Femur (tissue), 1 donor: ENCODE data around the gene CNPY1.

Source experiments
- DNase-seq: peaks from one replicate; pipeline ENCODE4 v3.0.0-alpha.2; 2017

CNPY1 gene

GRCh38 chr7:155486783-155487508 lies 59.4 kb downstream of the CNPY1 start:
- DNase-seq = no peak

DNA sequence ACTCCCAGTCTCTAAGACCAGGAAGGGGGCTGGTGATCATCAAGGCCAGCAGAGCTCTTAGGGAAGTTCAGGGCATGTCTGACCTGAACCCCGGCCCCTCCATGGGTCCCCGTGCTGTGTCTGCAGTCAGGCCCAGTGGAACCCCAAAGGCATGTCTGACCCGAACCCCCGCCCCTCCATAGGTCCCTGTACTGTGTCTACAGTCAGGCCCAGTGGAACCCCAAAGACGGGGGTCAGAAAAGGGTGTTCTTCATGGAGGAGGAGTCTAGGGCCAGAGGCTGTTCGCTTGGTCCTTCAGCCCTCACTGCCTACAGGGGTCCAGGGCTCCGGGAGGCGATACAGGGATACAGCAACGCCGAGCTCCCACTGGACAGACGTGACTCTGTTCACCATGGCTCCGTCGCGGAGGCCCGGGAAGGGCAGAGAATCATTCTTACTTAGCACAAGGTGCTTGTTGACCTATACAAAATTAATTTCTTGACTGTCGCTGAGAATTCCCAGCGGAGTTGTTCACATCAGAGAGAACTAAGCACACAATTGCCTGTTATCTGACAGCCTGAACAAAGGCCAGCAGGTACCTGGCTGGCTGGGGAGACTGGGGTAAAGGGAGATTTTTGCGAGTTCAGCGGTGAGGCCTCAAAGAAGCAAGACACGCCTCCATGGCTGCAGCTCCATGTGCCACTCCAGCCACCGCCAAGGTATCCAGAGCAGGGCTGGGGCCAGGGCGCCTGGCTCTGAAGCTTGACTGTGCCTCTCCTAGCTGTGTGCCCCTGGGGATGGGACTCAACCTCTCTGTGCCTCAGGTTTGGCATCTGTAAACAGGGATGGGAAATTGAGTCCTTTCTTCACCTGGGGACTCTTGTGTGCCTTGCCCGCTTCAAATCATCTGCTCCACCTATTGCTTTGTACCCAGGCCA lies 61.6 kb downstream of the CNPY1 start:
- DNase-seq = no peak

DNA sequence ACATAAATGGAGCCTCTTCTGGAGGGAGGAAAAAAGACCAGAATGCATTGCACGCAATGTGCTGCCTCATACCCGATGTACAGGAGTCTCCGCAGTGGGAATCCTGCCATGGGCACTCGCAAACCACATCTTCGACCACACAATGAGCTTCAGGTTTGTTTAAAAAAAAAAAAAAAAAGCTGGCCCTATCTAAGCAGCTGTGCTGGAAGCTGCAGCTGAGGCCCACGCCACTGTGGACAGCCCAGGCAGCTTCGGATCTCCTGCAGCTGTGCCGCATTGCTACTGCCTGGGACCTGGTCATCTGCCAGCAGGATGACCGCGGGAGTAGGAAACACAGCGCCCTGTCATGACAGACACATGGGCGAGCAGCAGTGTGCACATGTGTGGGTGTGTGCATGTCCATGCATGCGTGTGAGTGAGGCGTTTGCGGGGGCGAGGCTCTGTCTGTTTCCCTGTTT lies 62.5 kb downstream of the CNPY1 start:
- peak; percentile 53 for DNase-seq

GRCh38 chr7:155483245-155483644 lies 63.1 kb downstream of the CNPY1 start:
- DNase-seq = no peak

DNA sequence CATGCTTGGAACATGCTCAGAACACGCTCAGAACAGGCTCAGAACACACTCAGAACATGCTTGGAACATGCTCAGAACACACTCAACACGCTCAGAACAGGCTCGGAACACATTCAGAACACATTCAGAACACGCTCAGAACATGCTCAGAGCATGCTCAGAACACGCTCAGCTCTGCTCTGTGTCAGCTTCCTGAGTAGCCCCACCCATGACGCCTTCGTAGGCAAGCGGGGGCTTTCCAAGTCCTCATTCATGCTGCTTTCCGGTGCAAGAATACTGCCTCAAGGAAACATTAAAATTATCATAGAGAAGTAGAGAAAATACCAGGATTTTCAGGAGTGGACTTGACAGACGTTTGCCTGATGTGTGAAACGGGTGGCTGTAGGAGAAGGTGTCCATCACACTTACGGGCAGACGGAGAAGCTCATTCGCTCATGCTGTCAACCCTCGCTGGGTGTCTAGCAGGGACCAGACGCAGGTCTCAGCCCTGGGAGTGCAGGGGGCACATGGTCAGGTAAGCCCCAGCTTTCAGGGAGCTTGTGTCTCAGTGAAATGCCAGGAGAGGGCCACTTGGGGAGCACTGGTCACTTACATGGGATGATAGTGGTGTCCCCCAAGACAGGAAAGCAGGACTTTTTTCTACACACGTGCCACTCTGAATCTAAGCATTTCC lies 63.7 kb downstream of the CNPY1 start:
- DNase-seq = no peak

- DNase-seq = no peak
Observed at GRCh38 chr7:155481764-155482163, 64.6 kb downstream of the CNPY1 start.

DNA sequence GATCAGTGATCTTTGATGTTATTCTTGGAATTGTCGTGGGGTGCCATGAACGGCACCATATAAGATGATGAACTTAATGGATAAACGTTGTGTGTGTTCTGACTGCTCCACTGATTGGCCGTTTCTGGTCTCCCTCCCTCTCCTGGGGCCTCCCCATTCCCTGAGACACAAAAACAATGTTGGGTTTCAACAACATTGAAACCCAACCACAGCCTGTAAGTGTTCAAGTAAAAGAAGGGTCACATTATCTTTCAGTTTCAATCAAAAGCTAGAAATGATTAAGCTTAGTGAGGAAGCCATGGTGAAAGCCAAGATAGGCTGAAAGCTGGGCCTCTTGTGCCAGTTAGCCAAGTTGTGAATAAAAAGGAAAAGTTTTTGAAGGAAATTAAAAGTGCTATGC lies 68.9 kb downstream of the CNPY1 start:
- no peak for DNase-seq

- DNase-seq = no peak
Observed at GRCh38 chr7:155471718-155472117, 74.6 kb downstream of the CNPY1 start.

DNA sequence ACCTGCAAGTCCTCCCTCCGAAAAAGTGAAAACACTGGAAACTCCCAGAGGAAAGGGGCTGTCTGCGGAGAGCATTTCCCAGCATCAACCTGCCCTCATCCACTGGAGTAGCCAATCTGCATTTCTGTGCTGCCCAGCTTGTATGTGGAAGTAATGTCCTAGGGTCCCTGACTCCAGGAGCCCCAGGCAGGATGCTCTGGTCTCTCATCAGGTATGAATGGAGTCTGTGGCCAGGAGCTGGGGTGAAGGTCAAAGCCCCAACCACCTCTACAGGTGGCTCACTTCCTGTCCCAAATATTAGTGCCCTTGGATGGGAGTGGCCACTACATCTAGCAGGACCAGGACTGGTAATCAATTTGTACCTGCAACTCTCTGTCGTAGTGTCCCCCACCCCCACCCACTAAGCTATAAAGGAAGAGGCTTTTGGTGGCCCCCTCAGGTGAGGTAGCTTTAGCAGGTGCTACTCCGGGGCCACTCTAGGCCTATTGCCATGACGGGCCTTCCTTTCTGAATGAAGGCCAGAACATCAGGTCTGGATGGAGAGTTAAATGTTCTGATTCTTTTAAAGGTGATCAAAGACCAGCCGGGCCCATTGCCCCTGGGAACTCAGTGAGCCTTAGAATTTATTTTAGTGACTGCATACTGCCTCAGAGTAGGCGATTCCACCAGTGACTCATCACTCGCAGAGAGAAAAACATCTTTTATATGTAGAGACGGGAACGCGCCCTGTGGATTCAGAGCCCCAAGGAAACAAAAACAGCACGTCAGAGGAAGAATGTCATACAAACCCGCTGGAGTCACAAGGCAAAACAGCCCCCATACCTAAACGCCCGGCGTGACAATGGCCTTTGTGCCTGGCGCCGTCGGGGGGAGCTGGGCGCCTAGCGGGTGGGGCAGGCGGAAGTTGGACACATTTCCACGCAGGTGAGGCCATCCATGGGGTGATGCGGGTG lies 75.4 kb downstream of the CNPY1 start:
- no peak for DNase-seq

GRCh38 chr7:155470186-155470487 lies 76.2 kb downstream of the CNPY1 start:
- DNase-seq = no peak

GRCh38 chr7:155469311-155470185 lies 76.8 kb downstream of the CNPY1 start:
- no peak for DNase-seq

GRCh38 chr7:155468785-155469148 lies 77.6 kb downstream of the CNPY1 start:
- no peak for DNase-seq

DNA sequence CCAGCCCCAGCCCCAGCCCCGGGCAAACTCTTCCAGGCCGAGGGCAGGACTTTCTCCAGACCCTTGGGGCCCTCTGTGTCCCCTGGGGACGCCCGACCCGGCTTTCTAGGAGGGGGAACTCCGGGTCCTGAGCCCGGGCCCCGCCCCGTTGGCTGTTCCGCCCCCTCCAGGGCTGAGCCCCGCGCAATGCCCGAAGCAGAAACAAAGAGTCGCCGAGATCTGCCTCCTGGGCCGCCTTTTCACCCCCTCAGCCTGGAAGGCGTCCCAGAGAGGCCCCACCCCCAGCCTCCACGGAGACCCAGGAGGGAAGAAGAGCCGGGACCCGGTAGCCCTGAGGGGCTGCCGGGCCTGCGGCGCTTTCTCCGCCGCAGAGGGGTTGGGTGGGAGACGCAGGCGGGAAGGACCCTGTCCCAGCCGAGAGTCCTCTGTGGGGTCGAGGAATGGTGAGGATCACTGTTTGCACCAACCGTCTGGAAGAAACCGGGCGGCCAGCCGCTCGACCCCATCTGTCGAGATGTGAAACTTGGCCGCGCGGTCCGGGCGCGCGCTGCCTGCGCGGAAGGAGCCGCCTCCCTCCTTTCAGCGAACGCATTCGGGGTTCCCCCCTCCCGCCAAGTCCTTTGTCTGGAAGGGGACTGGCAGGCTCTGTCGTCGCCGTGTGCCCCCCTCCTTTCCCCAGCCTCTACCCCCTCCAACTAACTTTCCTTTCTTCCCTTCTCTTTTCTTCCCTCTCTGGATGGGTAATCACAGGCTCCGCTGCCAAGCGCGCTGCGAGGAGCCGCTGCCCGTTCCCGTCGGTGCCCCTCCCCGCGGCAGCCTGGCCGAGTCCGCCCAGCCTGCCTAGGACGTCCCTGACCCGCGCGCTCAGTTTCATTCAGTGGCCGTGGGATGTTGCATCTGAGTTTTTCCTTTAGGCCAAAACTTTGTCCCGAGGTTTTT lies 78.2 kb downstream of the CNPY1 start:
- DNase-seq = peak; percentile 28

- DNase-seq = no peak
Observed at GRCh38 chr7:155466814-155467733, 79.3 kb downstream of the CNPY1 start.

DNA sequence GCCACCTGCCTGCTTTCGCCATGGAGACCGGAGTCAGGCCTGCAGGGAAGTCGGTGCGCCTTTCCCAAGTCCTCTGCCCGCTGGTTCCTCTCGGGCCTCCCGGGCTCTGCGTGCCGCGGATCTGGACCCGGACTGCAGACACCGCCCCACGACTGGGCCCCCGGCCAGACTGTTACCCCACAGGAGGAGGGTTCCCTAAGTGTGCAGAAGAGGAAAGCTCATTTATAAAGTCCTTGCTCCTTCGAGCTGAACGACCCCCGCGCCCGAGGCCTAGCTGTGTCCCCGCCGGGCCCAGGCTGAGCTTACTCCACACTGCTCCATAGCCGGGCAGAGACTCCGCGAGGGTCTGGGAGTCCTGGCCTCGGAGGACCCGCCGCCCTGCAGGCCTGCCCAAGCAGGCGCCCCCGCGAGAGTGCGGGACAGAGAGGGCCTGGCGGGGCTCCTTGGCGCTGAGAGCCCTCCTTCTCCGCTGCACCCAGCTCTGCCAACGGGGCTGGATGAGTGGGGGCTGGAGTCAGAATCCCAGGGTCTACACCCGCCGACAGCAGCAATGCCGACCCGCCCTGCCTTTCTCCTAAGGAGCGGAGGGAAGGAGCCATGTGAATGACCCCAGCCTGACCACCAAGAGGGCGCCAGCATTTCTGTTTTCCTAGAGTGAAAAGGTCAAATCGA lies 80.1 kb downstream of the CNPY1 start:
- no peak for DNase-seq

GRCh38 chr7:155465761-155466141 lies 80.6 kb downstream of the CNPY1 start:
- no peak for DNase-seq

- no peak for DNase-seq
Observed at GRCh38 chr7:155464948-155465739, 81.2 kb downstream of the CNPY1 start.

GRCh38 chr7:155464183-155464582 lies 82.2 kb downstream of the CNPY1 start:
- no peak for DNase-seq
